GM23338 (cell line): Measurements from ENCODE around the gene FKBP7.

Source experiments
- CTCF ChIP-seq, 2 experiments: fragments of 200-600 bp in 1 of 2; sonication (generic) in 1 of 2; conservative IDR thresholded peaks; 2 replicates each; pipeline versions ENCODE4 v1.5.1 to v1.6.1; 2016 to 2017; ENCODE audit warnings: antibody characterized with exemption in 2 of 2, low read depth in 2 of 2, mild to moderate bottlenecking in 2 of 2, moderate library complexity in 1 of 2
- ETS1 ChIP-seq: IDR thresholded peaks from 2 replicates; pipeline ENCODE4 v1.6.1; 2016; ENCODE audit warnings: antibody characterized with exemption
- EZH2 ChIP-seq: fragments of 200-600 bp; sonication (generic); IDR thresholded peaks from one replicate; pipeline ENCODE4 v1.8.0; 2017; ENCODE audit warnings: antibody characterized with exemption, mild to moderate bottlenecking, low read depth; ENCODE audit not compliant: unreplicated experiment
- EZH2phosphoT487 ChIP-seq: fragments of 200-600 bp; sonication (generic); IDR thresholded peaks from one replicate; pipeline ENCODE4 v1.8.1; 2018; ENCODE audit warnings: antibody characterized with exemption; ENCODE audit not compliant: unreplicated experiment
- POLR2AphosphoS5 ChIP-seq: IDR thresholded peaks from 2 replicates; pipeline ENCODE4 v1.6.1; 2016; ENCODE audit warnings: antibody characterized with exemption, low read depth
- REST ChIP-seq: IDR thresholded peaks from one replicate; pipeline ENCODE4 v1.6.1; 2018; ENCODE audit warnings: antibody characterized with exemption; ENCODE audit not compliant: unreplicated experiment

GRCh38 chr2:178425255-178425827 lies 53.1 kb downstream of the FKBP7 start:
- TF ChIP-seq POLR2AphosphoS5: no peak
- TF ChIP-seq CTCF (conservative IDR thresholded peaks at IDR 0.05; ENCODE audit: low read depth in 2 of 2): no peak
- TF ChIP-seq EZH2: no peak
- no peak for TF ChIP-seq EZH2phosphoT487
- no peak for TF ChIP-seq REST
- TF ChIP-seq ETS1: no peak
